ENCODE measurements around the gene PEMT. TPM values are rescaled to one million over a fixed set of nuclear protein-coding genes. Genes with fewer than 3 reads are reported as not detected.

The PEMT gene
- total RNA-seq, 1 experiment from 2014 or later: 18.9 TPM

DNA sequence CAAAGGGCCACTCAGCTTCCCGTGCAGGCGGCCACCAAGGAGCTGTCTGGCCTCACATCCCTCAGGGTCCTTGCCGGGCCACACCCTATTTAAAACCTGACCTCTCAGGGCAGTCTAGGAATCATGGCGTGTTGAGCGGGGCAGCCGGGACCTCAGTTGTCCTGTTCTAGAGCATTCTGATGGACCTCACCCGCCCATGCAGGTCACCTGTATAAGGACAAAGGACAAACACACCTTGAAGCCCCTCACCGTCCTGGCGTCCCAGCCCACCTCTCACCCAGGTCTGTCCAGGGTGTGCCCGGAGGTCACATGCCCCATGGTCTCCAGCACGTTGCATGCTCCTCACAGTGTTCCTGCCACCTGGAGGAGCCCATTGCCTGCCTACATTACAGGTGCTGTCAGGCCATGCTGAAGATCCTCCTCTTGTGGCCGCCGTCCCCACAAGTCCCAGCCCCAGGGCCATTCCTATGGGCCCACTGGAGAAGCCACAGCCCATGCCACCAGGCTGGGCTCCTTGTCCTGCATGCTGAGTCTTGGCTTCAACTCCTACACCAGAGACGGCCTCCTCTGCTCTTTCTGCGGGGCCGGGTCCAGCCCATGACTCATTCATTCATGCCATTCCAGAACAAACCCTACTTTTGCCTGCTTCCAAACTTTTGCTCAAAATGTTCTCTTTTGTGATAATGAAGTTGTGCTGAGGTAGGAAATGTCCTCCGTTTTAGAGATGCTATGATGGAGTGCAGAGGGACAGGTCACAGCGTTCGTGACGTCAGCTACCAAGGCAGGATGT is 46.3 kb downstream of the PEMT start:
- in situ Hi-C loops (cut with HindIII; ENCODE audit: low pct_unique_long_range_greater_than_20kb, low sequenced_read_pairs): no loop called here
- DNase-seq (ENCODE audit: low read depth): no peak

DNA sequence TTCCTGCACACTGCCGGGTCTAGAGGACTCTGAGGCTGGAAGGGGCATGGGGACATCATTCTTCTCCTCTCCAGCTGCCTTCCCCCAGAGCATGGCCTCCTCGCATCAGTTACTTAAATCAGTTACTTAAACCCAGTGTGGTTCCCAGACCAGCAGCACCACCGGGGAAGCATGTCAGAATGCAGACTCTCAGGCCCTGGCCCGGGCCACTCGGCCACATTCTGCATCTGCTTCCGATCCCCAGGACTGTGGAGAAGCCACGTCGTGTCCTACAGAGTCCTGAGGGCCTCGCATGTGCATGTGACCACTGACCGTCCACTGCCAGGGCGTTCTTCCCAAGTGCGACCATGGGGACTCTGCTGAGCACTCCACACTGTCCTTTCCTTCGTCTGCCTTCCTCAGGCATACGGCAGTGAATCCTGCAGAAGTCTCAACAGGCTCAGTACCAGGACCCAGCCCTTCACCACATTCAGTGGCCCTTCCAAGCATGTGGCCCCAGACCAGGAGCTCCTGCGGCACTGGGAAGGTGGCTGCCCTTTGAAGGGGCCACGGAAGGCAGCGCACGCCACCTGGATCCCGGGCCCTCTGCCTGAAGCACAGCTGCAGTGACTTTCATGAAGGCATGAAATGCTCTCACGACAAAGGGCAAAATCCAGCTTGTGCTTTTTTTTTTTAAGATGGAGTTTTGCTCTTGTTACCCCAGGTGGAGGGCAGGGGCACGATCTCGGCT is 48.4 kb downstream of the PEMT start:
- no peak for DNase-seq (ENCODE audit: low read depth)
- in situ Hi-C loops (cut with HindIII; ENCODE audit: low pct_unique_long_range_greater_than_20kb, low sequenced_read_pairs): no loop called here

DNA sequence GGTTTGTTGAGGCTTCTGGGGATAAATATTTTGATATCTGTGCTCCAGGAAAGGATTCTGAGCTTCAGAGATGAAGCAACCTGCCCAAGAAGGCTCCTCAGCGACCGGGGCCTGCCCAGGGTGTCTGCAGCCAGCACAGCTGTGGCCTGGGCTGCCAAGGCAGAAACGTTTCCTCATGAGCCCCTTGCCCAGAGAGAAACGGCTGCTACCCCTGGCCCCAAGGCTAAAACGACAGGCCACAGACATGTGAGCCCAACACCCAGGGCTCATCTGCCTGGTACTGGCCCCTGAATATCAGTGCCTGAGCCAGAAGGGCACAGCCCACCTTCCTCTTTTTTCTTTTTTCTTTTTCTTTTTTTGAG is 49.9 kb downstream of the PEMT start:
- no peak for DNase-seq (ENCODE audit: low read depth)
- in situ Hi-C loops (cut with HindIII; ENCODE audit: low pct_unique_long_range_greater_than_20kb, low sequenced_read_pairs): no loop called here

DNA sequence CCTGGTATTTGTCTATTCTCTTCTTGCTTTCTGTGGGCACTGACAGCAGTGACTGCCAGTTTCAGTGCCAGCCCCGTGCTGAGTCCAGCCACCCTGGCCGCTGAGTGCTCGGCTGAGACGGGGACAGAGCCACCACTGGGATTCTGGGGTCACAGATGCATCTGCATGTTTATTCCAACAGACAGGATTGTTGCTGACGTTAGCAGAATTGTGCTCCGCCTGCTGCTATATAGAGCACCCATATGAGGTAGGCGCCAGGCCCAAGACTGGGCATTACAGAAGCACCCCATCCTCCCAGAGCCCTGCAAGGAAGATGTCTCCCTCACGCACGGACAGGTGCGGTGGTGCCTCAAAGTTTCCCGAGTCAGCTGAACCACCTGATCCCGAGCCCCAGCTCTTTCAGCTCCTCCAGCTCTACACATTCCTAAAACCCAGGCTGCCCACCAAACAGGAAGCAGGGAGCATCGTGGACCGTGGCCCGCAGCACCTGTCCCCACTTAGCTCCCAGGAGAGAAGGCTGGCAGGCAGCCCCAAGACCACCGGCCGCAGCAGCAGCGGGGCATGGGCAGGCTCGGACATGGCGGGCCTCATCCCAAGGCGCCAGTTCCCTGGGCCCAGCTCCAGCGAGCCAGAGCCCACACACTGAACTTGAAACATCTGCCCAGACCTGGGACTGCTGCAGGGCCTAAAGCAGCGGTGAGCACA is 50.4 kb downstream of the PEMT start:
- no peak for DNase-seq (ENCODE audit: low read depth)
- in situ Hi-C loops (cut with HindIII; ENCODE audit: low pct_unique_long_range_greater_than_20kb, low sequenced_read_pairs): no loop called here

DNA sequence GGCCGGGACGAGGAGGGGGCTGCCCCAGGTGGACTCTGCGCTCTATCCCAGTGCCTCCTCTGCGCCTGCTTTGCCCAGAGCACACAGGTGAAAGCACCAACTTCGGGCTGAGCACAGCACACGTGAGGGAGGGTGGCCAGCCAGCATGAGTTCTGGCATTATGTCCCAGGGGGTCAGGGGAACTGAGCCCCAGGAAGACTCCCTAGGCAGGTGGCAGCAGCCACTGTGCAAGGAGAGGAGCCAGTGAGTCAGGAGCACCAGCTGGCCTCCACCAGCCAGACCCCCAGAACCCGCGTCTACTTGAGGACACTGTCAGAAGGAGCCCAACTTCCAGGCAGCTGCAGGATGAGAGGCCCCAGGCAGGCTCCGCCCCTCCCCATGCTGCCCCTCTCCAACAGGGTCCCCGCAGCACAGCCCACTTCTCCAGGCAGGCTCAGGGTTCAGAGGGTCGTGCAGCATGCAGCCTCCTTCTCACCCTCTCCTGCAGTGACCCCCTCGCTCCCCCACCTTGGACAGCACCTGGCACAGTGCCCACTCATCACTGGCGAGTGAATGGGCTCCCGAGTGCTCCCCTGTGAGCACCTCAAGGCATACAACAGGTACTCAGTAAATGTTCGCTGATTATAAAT is 51.1 kb downstream of the PEMT start:
- in situ Hi-C loops (cut with HindIII; ENCODE audit: low pct_unique_long_range_greater_than_20kb, low sequenced_read_pairs): no loop called here
- DNase-seq (ENCODE audit: low read depth): no peak

DNA sequence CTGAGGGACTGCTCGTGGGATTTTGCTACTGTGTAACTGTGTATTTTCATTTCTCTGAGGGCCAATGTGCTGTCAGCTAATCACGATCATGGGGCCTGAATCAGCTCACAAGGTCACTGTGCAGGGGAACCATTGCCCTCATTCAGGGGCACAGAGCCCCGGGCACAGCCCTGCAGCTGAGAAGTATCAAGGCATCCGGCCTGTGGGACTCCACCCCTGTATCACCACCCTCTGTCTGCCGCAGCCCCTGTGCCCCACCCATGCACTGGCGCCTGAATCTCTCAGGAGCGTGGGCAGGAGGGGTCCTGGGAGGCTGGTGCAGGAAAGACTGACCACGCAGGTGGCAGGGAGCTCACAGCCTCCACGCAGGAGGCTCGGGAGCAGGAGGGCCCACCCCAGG is 51.9 kb downstream of the PEMT start:
- no peak for DNase-seq (ENCODE audit: low read depth)
- in situ Hi-C loops (cut with HindIII; ENCODE audit: low pct_unique_long_range_greater_than_20kb, low sequenced_read_pairs): no loop called here

DNA sequence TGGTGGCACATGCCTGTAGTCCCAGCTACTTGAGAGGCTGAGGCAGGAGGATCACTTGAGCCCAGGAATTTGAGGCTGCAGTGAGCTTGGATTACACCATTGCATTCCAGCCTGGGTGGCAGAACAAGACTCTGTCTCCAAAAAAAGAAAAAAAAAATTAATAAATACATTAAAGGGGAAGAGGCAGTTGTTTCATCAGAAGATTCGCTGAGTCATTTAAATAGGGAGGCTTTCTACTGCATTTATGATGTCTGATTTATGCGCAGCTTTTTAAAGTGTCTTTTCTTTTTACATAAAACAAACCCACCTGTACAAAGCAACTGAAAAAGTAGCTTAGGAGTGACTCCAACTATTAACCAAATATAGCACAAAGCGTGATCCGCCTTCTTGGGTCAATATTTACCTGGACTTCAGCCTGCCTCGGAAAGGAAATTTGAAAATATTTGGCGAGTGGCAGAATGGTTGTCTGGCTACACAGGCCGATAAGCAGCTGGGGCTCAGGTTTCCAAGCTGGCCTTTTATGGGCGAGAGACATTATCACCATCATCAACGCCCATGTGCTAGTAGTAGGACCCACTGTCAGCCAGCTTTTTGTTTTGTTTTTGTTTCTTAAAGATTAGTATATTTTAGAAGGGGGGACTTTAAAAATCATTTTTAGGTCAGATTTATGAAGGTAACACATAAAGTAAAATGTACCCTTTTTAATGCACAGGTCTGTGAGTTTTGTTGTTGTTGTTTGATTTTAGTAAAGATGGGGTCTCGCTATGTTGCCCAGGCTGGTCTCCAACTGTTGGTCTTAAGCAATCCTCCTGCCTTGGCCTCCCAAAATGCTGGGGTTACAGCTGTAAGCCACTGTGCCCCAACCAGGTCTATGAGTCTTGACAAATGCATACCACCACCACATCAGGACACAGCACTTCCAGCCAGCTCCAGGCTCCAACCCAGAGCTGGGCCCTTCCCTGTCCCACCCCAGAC is 52.8 kb downstream of the PEMT start:
- no peak for DNase-seq (ENCODE audit: low read depth)

DNA sequence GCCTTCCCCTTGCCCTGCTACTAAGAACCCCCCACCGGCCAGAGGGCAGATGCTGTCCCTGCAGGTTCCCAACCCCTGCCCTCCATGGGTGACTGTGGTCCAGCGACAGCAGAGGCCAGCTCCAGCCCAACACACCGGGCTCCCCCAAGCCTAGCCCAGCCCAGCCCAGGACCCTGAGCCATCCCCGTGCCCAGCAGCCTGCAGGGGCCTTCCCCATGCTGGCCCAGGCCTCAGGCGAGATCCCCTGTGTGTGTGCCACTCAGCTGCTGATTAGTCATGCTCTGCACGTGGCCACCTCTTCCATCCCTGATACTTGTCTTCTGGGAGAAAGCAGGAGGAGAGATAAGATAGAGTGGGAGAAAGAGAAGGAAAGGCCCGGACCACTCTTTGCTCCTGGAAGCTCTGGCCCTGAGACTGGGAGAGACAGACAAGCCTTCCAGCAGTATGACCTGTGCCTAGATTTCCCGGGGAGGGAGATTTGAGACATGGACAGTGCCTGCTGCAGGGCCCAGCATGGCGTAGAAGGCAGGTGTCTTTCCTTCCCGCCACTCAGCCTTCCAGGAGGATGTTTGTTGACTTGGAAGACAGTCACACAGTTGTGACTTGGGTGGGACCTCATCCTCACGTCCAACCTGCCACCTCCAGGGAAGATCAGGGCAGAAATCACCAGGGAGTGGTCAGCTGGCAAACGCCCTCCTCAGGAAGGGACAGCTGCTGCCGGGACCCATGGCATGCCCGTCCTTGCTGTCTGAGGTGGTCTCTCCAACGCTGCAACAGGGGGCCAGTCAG is 54.0 kb downstream of the PEMT start:
- in situ Hi-C loops (cut with HindIII; ENCODE audit: low pct_unique_long_range_greater_than_20kb, low sequenced_read_pairs): no loop called here
- peak; percentile 20 for DNase-seq (ENCODE audit: low read depth)

More for the DNA sequence above, 52.8 kb downstream of the PEMT start:
- in situ Hi-C loops (cut with HindIII; ENCODE audit: low pct_unique_long_range_greater_than_20kb, low sequenced_read_pairs): no loop called here

DNA sequence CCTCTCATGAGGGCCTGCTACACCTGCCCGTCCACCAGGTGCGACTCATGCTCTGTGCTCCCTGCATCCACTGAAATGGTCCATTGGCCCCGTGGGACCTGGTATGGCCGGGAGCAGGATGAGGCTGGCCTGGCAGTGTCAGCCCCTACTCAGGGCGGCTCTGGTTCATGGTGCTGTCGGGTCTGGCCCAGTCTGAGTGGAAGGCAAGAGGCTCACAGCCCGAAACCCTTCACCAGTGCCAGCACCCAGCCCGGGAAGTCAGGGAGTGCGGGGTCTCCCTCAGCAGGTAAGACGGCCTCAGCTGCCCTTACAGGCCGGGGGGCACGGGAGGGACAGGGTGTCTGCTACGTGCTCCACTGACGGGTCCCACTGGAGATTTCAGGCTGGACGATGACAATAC is 54.8 kb downstream of the PEMT start:
- in situ Hi-C loops (cut with HindIII; ENCODE audit: low pct_unique_long_range_greater_than_20kb, low sequenced_read_pairs): no loop called here
- no peak for DNase-seq (ENCODE audit: low read depth)

DNA sequence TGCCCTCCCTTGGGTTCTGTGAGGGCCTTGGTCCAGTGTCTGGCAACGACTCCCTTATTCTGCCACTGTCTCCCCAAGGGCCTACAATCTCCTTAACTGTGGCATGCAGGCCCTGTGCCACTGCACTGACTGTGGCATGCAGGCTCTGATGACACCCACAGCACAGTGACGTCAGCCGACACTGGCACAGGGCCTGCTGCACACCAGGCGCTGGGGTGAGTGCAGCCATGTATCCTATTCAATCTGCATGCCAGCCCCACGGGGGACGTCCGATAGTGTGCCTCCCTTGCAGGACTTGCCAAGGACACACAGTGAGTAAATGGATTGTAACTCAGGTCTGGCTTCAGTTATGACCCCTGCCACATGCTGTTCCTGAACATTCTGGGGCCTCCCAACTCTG is 55.6 kb downstream of the PEMT start:
- no peak for DNase-seq (ENCODE audit: low read depth)
- in situ Hi-C loops (cut with HindIII; ENCODE audit: low pct_unique_long_range_greater_than_20kb, low sequenced_read_pairs): no loop called here

DNA sequence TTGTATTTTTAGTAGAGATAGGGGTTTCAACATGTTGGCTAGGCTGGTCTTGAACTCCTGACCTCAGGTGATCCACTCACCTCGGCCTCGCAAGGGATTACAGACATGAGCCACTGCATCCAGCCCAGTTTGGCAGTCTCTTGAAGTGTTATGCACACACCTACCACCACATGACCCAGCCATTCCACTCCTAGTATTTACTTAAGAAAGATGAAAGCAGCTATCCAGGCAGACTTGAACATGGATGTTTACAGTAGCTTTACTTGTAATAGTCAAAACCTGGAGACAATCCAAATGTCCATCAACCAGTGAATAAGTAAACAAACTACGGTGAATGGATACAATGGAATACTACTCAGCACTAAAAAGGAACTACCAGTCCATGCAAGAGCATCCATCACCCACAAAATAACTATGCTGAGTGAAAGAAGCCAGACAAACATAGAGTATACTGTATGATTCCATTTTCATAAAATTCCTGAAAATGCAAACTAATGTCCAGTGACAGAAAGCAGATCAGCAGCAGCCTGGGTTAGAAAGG is 57.5 kb downstream of the PEMT start:
- in situ Hi-C loops (cut with HindIII; ENCODE audit: low pct_unique_long_range_greater_than_20kb, low sequenced_read_pairs): no loop called here
- no peak for DNase-seq (ENCODE audit: low read depth)

DNA sequence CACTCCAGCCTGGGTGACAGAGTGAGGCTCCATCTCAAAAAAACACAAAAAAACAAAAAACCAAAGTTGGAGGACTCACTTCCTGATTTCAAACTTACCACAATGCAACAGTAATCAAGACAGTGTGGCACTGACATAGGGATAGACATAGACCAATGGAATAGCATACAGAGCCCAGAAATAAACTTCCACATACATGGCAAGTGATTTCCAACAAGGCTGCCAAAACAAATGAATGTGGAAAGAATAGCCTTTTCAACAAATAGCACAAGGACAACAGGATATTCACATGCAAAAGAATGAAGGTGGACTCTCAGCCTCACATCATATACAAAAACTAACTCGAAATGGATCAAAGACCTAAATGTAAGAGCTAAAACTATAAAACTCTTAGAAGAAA is 58.5 kb downstream of the PEMT start:
- DNase-seq (ENCODE audit: low read depth): no peak
- in situ Hi-C loops (cut with HindIII; ENCODE audit: low pct_unique_long_range_greater_than_20kb, low sequenced_read_pairs): no loop called here

DNA sequence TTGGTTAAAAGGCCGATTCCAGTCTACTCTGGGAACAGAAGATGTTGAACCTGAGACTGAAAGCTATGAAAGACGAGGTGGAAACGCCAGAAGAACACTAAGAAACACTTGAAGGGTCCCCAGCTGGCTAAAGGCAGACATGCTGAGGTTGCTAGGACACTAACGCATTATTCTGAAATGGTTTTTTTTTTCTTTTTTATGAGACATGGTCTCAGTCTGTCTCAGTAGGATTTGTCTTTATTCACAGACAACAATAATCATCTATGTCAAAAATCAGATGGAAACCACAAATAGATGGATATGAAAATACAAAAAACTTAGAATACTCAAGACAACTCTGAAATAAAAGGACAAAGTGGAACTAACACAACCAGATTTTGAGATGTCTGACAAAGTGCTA is 60.4 kb downstream of the PEMT start:
- in situ Hi-C loops (cut with HindIII; ENCODE audit: low pct_unique_long_range_greater_than_20kb, low sequenced_read_pairs): no loop called here
- DNase-seq (ENCODE audit: low read depth): no peak

DNA sequence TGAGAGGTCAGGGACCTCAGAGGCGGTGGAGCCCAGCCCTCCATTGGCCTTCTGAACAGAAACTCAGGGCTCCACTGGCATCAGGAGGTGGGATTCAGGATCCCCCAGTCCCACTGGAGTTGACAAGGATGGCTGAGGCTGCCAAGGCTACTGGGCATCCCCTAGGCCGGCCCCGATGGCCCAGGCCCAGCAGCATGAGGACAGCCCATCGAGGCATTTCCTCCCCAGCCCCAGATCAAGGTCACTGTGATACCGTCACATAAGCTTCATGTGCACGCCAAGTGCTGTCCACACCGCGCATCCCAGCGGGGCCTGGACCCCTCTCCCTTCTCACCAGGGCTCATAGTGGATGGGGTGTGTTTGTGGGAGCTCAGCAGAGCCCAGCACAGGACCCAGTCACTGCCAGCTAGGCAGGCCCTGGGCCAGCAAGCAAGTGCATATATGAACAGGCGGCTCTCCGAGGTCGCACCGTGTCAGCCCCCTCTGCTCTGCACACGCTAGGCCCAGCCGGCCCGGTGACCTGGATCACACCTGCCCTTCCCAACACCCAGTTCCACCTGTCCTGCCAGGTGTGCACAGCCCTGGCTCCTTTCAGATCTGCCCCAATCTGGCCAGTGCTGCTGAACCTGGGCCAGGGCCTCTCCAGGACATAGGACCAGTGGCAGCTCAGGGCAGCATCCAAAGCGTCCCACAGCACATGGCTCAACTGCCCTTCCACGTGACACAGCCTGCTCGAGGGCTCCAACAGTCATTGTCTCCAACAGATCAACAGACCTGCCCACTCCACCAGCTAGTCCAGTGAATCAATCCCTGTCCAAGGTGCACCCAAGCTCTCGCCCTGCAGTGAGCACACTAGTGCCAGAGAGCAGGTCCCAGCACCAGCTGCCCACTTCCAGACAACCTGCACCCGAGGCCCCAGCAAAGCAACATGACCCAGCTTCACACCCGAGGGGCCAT is 62.5 kb downstream of the PEMT start:
- in situ Hi-C loops (cut with HindIII; ENCODE audit: low pct_unique_long_range_greater_than_20kb, low sequenced_read_pairs): no loop called here
- no peak for DNase-seq (ENCODE audit: low read depth)

DNA sequence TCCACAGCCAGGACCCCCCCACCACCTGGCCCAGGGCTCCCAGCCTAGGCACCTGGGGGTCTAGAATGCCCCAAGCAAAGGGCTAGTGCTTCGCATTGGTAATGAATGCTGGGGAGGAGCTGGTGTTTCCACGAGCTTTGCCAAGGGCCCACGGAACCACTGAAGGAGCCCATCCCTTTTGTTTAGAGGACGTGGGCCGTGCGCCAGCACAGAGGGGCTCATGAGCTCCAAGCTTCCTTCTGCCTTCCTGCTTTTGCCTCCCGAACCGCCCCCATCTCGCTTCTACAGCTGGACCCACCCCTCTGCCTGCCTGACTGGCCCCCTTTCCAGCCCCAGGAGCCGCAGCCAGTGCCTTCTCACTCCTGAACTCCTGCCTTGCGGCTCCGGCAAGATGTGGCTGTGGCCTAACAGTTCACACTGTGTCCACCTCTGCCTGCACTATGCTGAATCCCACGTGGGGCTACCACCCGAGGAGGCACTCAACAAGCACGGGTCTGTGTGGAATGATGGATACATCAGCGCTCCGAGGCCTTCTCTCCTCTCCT is 63.5 kb downstream of the PEMT start:
- in situ Hi-C loops (cut with HindIII; ENCODE audit: low pct_unique_long_range_greater_than_20kb, low sequenced_read_pairs): no loop called here
- no peak for DNase-seq (ENCODE audit: low read depth)

DNA sequence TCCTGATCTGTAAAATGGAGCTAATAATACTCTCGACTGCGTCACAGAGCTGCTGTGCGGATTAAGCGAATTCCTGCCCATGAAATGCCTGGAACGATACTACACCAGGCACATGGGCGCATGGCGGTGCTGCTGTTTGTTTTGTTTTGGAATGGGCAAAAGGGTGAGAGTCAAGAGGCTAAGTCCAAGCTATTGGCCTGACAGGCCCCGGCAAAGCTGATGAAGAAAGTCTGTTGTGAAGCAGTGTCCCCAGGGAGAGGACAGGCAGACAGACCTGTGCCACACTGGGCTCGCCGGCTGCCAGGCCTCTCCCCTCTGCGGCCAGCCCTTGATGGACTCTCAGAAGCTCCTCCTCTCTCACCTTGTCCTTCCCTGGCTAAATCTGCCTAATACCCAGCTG is 64.0 kb downstream of the PEMT start:
- in situ Hi-C loops (cut with HindIII; ENCODE audit: low pct_unique_long_range_greater_than_20kb, low sequenced_read_pairs): no loop called here
- DNase-seq (ENCODE audit: low read depth): no peak
